ENCODE results near the gene ARID1B.

- no peak for TF ChIP-seq CTCF (IDR thresholded peaks at IDR 0.05)
- TF ChIP-seq POLR2AphosphoS5 (IDR thresholded peaks at IDR 0.05) = no peak
Observed at GRCh38 chr6:156901309-156902019, 124.3 kb downstream of the ARID1B start.
